SU-DHL-6 (cell line): Measurements from ENCODE around the gene HCFC1R1.

Source experiments
- H2AFZ ChIP-seq: fragments of 200-600 bp; sonication (generic); 2 replicates; pipeline ENCODE4 v1.6.1; 2014; ENCODE audit warnings: low read depth, mild to moderate bottlenecking, moderate library complexity, mixed read lengths, antibody characterized with exemption, low read length; ENCODE audit not compliant: severe bottlenecking
- H3F3A ChIP-seq: fragments of 200-600 bp; shearing (Covaris generic); 2 replicates; pipeline ENCODE4 v1.6.0; 2016; ENCODE audit warnings: antibody characterized with exemption, mild to moderate bottlenecking; ENCODE audit not compliant: insufficient read depth
- H3K27ac ChIP-seq: fragments of 200-600 bp; sonication (generic); 2 replicates; pipeline ENCODE4 v1.5.1; 2016; ENCODE audit warnings: low read depth, mild to moderate bottlenecking, low read length, moderate library complexity, mixed read lengths
- H3K27me3 ChIP-seq: fragments of 200-600 bp; sonication (generic), shearing (Covaris generic); 2 replicates; pipeline ENCODE4 v1.6.0; 2014; ENCODE audit warnings: mild to moderate bottlenecking, low read length
- H3K36me3 ChIP-seq: fragments of 200-600 bp; sonication (generic); 2 replicates; pipeline ENCODE4 v1.6.1; 2014; ENCODE audit warnings: mild to moderate bottlenecking, low read length, mixed read lengths
- H3K4me2 ChIP-seq: fragments of 300-600, 200-600 bp; shearing (Covaris generic), sonication (generic); 2 replicates; pipeline ENCODE4 v1.6.0; 2014; ENCODE audit warnings: low read length, low read depth, mild to moderate bottlenecking; ENCODE audit not compliant: poor library complexity, severe bottlenecking
- H3K4me3 ChIP-seq: fragments of 200-600 bp; sonication (generic); 2 replicates; pipeline ENCODE4 v1.5.1; 2014; ENCODE audit warnings: antibody characterized with exemption, low read length, mild to moderate bottlenecking, mixed read lengths; ENCODE audit not compliant: insufficient read depth, poor library complexity, severe bottlenecking
- H3K79me2 ChIP-seq: fragments of 200-600 bp; sonication (generic); 2 replicates; pipeline ENCODE4 v1.6.1; 2014; ENCODE audit warnings: mild to moderate bottlenecking, low read length, moderate library complexity; ENCODE audit not compliant: insufficient read depth
- H3K9ac ChIP-seq: fragments of 200-600 bp; sonication (generic); 2 replicates; pipeline ENCODE4 v1.7.0; 2014; ENCODE audit warnings: mild to moderate bottlenecking, low read length
- H3K9me2 ChIP-seq: fragments of 200-600 bp; sonication (generic); replicated peaks from 2 replicates; pipeline ENCODE4 v1.6.1; 2014; ENCODE audit warnings: low read length; ENCODE audit not compliant: insufficient read depth
- H3K9me3 ChIP-seq: fragments of 200-600 bp; sonication (generic); 2 replicates; pipeline ENCODE4 v1.6.1; 2014; ENCODE audit warnings: low read length, mixed read lengths; ENCODE audit not compliant: insufficient read depth
- H4K20me1 ChIP-seq: fragments of 200-600 bp; sonication (generic); 2 replicates; pipeline ENCODE4 v1.6.1; 2014; ENCODE audit warnings: low read depth, mild to moderate bottlenecking, antibody characterized with exemption, low read length, moderate library complexity, mixed read lengths
- EZH2phosphoT487 ChIP-seq: fragments of 200-600 bp; sonication (generic), shearing (Covaris generic); conservative IDR thresholded peaks from 2 replicates; pipeline ENCODE4 v1.6.1; 2018; ENCODE audit warnings: mild to moderate bottlenecking, antibody characterized with exemption, low read length, moderate library complexity, mixed read lengths
- TF ChIP-seq, protein P1 (sequence below): fragments of 200-600 bp; sonication (generic); IDR thresholded peaks from one replicate; pipeline ENCODE4 v1.5.1; 2017; ENCODE audit warnings: antibody characterized with exemption, mild to moderate bottlenecking, low read length, moderate library complexity; ENCODE audit not compliant: insufficient read depth, poor library complexity, severe bottlenecking

Gene HCFC1R1

DNA sequence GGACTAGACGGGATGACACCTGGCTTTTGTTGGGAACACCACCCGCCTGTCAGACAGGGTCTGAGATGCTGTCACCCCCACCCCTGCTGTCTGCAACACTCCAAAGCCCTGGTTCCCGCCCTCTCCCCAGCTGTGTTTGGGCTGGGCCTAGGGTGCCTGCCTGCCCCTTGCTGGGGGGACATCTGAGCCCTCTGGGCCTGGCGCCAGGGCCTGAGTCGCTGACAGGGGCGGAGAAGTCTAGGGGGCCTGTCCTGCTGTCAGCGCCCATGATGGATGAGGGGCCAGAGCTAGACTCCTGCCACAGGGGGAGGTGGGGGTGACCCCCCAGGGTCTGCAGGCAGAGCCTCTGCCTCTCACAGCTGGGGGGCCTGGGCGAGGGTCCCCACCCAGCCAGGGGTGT is 35.9 kb downstream of the HCFC1R1 start:
- Histone ChIP-seq H3K27ac (no peak overlapping the region), H3K9me2 (no peaks in the 10 kb centered on the region), H3F3A (peaks cover 7% of the 10 kb centered on the region), H3K9ac (no peak overlapping the region), H3K4me3 (no peak overlapping the region), H2AFZ (no peak overlapping the region), H3K27me3 (no peaks in the 10 kb centered on the region), H3K36me3 (no peaks in the 10 kb centered on the region), H3K4me2 (no peak overlapping the region), H3K9me3 (no peaks in the 10 kb centered on the region), H3K79me2 (no peaks in the 10 kb centered on the region), H4K20me1 (no peaks in the 10 kb centered on the region)
- TF ChIP-seq, protein P1, sequence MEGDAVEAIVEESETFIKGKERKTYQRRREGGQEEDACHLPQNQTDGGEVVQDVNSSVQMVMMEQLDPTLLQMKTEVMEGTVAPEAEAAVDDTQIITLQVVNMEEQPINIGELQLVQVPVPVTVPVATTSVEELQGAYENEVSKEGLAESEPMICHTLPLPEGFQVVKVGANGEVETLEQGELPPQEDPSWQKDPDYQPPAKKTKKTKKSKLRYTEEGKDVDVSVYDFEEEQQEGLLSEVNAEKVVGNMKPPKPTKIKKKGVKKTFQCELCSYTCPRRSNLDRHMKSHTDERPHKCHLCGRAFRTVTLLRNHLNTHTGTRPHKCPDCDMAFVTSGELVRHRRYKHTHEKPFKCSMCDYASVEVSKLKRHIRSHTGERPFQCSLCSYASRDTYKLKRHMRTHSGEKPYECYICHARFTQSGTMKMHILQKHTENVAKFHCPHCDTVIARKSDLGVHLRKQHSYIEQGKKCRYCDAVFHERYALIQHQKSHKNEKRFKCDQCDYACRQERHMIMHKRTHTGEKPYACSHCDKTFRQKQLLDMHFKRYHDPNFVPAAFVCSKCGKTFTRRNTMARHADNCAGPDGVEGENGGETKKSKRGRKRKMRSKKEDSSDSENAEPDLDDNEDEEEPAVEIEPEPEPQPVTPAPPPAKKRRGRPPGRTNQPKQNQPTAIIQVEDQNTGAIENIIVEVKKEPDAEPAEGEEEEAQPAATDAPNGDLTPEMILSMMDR = no peak
- TF ChIP-seq EZH2phosphoT487 = no peak

DNA sequence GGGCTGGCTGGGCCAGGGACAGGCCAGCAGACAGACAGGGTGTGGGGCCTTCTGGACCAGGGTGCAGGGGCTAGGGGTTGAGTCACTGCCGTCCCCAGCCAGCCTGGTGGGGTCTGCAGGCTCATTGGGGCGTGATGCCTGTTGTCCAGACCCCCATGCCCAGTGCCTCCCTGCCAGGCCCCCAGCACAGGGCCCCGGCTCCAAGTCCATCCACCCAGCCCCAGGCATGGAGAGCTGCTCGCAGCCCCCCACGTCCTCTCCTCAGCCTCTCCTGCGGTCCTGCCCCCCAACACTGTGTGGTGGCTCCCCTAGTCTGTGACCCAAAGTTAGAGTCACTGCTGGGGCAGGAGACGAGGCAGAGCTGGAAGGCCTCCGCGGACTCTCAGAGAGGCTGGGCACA is 36.5 kb downstream of the HCFC1R1 start:
- Histone ChIP-seq H3K9me3 (no peaks in the 10 kb centered on the region), H2AFZ (no peak overlapping the region), H3K9me2 (no peaks in the 10 kb centered on the region), H3K9ac (no peak overlapping the region), H3K4me3 (no peak overlapping the region), H3K79me2 (no peaks in the 10 kb centered on the region), H3F3A (peaks cover 11% of the 10 kb centered on the region), H3K27ac (no peak overlapping the region), H3K27me3 (no peaks in the 10 kb centered on the region), H3K4me2 (no peak overlapping the region), H4K20me1 (no peaks in the 10 kb centered on the region), H3K36me3 (no peaks in the 10 kb centered on the region)
- TF ChIP-seq EZH2phosphoT487 = no peak
- TF ChIP-seq, protein P1 = no peak

DNA sequence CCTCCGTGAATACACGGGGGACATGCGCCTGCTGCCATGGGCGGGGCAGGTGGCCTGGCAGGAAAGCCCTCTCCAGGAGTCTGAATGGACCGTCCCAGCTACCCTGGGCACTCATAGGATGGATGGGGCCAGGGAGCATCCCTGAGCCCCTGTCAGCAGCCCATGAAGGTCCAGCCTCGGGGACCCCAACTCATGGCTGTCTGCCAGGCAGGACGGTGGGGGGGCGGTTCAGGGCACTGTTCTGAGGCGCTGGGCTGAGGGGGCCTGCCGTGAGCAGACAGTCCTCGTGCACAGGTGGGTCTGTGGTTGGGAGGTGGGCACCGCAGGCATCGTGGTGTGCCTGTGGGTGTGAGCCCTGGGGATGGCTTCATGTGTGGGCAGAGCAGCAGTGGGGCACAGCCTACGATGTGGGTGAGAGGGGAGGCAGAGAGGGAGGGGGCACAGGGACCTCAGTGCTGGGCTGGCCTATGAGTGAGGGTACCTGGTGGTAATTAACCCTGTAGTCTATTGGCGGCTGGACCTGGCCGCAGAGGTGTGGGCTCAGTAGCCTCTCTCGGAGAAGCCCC is 37.0 kb downstream of the HCFC1R1 start:
- H3F3A ChIP-seq = peaks cover 16% of the 10 kb centered on the region
- H3K27me3 ChIP-seq = no peaks in the 10 kb centered on the region
- H3K4me2 ChIP-seq = no peak overlapping the region
- H3K9ac ChIP-seq = no peak overlapping the region
- H2AFZ ChIP-seq = no peak overlapping the region
- no peak overlapping the region for H3K27ac ChIP-seq
- H4K20me1 ChIP-seq = no peaks in the 10 kb centered on the region
- H3K9me2 ChIP-seq = no peaks in the 10 kb centered on the region
- H3K36me3 ChIP-seq = no peaks in the 10 kb centered on the region
- H3K79me2 ChIP-seq = no peaks in the 10 kb centered on the region
- H3K9me3 ChIP-seq = no peaks in the 10 kb centered on the region
- TF ChIP-seq, protein P1 = no peak
- H3K4me3 ChIP-seq = no peak overlapping the region
